ENCODE data around the gene HPCAL1.

Gene HPCAL1

GRCh38 chr2:10303694-10304378, 1.1 kb downstream of the HPCAL1 start:
- DNase-seq (ENCODE audit: low spot score): no peak

- no peak for DNase-seq (ENCODE audit: low spot score)
Observed at GRCh38 chr2:10304458-10305253, 2.0 kb downstream of the HPCAL1 start.

- no peak for DNase-seq (ENCODE audit: low spot score)
Observed at GRCh38 chr2:10305254-10305635, 2.5 kb downstream of the HPCAL1 start.

GRCh38 chr2:10305715-10306114, 3.0 kb downstream of the HPCAL1 start:
- no peak for DNase-seq (ENCODE audit: low spot score)

GRCh38 chr2:10306901-10307463, 4.3 kb downstream of the HPCAL1 start:
- no peak for DNase-seq (ENCODE audit: low spot score)

- DNase-seq (ENCODE audit: low spot score): no peak
Observed at GRCh38 chr2:10307561-10308156, 5.0 kb downstream of the HPCAL1 start.

- no peak for DNase-seq (ENCODE audit: low spot score)
Observed at GRCh38 chr2:10308866-10309265, 6.2 kb downstream of the HPCAL1 start.

- DNase-seq (ENCODE audit: low spot score): no peak
Observed at GRCh38 chr2:10309286-10309685, 6.6 kb downstream of the HPCAL1 start.

- no peak for DNase-seq (ENCODE audit: low spot score)
Observed at GRCh38 chr2:10310309-10310888, 7.7 kb downstream of the HPCAL1 start.

GRCh38 chr2:10311736-10312135, 9.0 kb downstream of the HPCAL1 start:
- no peak for DNase-seq (ENCODE audit: low spot score)

GRCh38 chr2:10312437-10312957, 9.8 kb downstream of the HPCAL1 start:
- DNase-seq (ENCODE audit: low spot score): no peak

- DNase-seq (ENCODE audit: low spot score): no peak
Observed at GRCh38 chr2:10316336-10316735, 13.6 kb downstream of the HPCAL1 start.

GRCh38 chr2:10316860-10317259, 14.2 kb downstream of the HPCAL1 start:
- DNase-seq (ENCODE audit: low spot score): no peak

- DNase-seq (ENCODE audit: low spot score): no peak
Observed at GRCh38 chr2:10317646-10318045, 14.9 kb downstream of the HPCAL1 start.

- no peak for DNase-seq (ENCODE audit: low spot score)
Observed at GRCh38 chr2:10318345-10318744, 15.6 kb downstream of the HPCAL1 start.

GRCh38 chr2:10319892-10320574, 17.3 kb downstream of the HPCAL1 start:
- no peak for DNase-seq (ENCODE audit: low spot score)

- no peak for DNase-seq (ENCODE audit: low spot score)
Observed at GRCh38 chr2:10320575-10320931, 17.8 kb downstream of the HPCAL1 start.

GRCh38 chr2:10320933-10321332, 18.2 kb downstream of the HPCAL1 start:
- no peak for DNase-seq (ENCODE audit: low spot score)

- no peak for DNase-seq (ENCODE audit: low spot score)
Observed at GRCh38 chr2:10321622-10322021, 18.9 kb downstream of the HPCAL1 start.

GRCh38 chr2:10322481-10322880, 19.8 kb downstream of the HPCAL1 start:
- DNase-seq (ENCODE audit: low spot score): no peak

- DNase-seq (ENCODE audit: low spot score): no peak
Observed at GRCh38 chr2:10322973-10323372, 20.3 kb downstream of the HPCAL1 start.

- DNase-seq (ENCODE audit: low spot score): no peak
Observed at GRCh38 chr2:10323535-10323934, 20.8 kb downstream of the HPCAL1 start.
